Stimulated activated CD8-positive, alpha-beta memory T cell treated with anti-CD3 and anti-CD28 coated beads, Interleukin-2, amount 100 ng/mL, for 1 hour (primary cell): ENCODE data around the gene PUM2.
"Not testable (repeated sequence)": the region's sequence is repeated elsewhere in the genome, so short reads cannot be mapped to it uniquely, and the experiment has no call there.

ENCODE experiments used
- DNase-seq, 2 donors: peaks; one replicate each; pipeline ENCODE4 v3.0.0-alpha.2; 2020; ENCODE audit warnings: low read depth in 2 of 2

Gene PUM2

GRCh38 chr2:20234597-20234996, 116.0 kb downstream of the PUM2 start:
- DNase-seq = not testable (repeated sequence)

- no peak for DNase-seq
These were observed 117.8 kb downstream of the PUM2 start for GRCh38 chr2:20232837-20233207.

- no peak for DNase-seq
These were observed 119.0 kb downstream of the PUM2 start for GRCh38 chr2:20231598-20232026.

- DNase-seq = no peak
These were observed 119.5 kb downstream of the PUM2 start for GRCh38 chr2:20231159-20231558.

- no peak for DNase-seq
These were observed 120.6 kb downstream of the PUM2 start for GRCh38 chr2:20230114-20230425.

- no peak for DNase-seq
These were observed 121.1 kb downstream of the PUM2 start for GRCh38 chr2:20229322-20230113.

GRCh38 chr2:20227894-20228505, 122.6 kb downstream of the PUM2 start:
- no peak for DNase-seq

GRCh38 chr2:20226152-20226545, 124.5 kb downstream of the PUM2 start:
- DNase-seq = no peak

GRCh38 chr2:20225294-20226151, 125.1 kb downstream of the PUM2 start:
- DNase-seq = no peak

- DNase-seq = no peak
These were observed 125.8 kb downstream of the PUM2 start, which contains the start of gene SDC1 for GRCh38 chr2:20224716-20225293. TSS of gene SDC1 (minus strand) at chr2:20225130. CDS start at chr2:20224867, 263 bp downstream.

GRCh38 chr2:20224164-20224715, 126.4 kb downstream of the PUM2 start:
- no peak for DNase-seq

GRCh38 chr2:20223407-20224163, 127.1 kb downstream of the PUM2 start:
- no peak for DNase-seq

- DNase-seq = no peak
These were observed 127.8 kb downstream of the PUM2 start for GRCh38 chr2:20222769-20223406.

GRCh38 chr2:20222014-20222768, 128.5 kb downstream of the PUM2 start:
- DNase-seq = no peak

GRCh38 chr2:20221555-20221973, 129.1 kb downstream of the PUM2 start:
- DNase-seq = no peak

- DNase-seq = no peak
These were observed 129.7 kb downstream of the PUM2 start for GRCh38 chr2:20220806-20221554.

GRCh38 chr2:20219763-20220380, 130.8 kb downstream of the PUM2 start:
- no peak for DNase-seq
